HG02840 (cell line): Measurements from ENCODE around the gene GCSAML.
"Not testable (repeated sequence)": the region's sequence is repeated elsewhere in the genome, so short reads cannot be mapped to it uniquely, and the experiment has no call there.

Source experiments
- ATAC-seq: cut with Tn5 transposase; IDR thresholded peaks from one replicate; pipeline ENCODE4 v1.9.1; 2021; ENCODE audit warnings: mild to moderate bottlenecking, moderate library complexity, moderate number of reproducible peaks; ENCODE audit not compliant: unreplicated experiment, low FRiP score

Gene GCSAML

GRCh38 chr1:247548769-247549182, at the start of gene GCSAML:
GCSAML (plus strand) TSS chr1:247549134; CDS start chr1:247549192, 58 bp downstream.
- no peak for ATAC-seq

- ATAC-seq: no peak
Measured at GRCh38 chr1:247500865-247501264, 48.1 kb upstream of the GCSAML start.

- no peak for ATAC-seq
Measured at GRCh38 chr1:247506831-247507230, 42.1 kb upstream of the GCSAML start.

- no peak for ATAC-seq
Measured at GRCh38 chr1:247517795-247518612, 30.9 kb upstream of the GCSAML start.

GRCh38 chr1:247518613-247518891, 30.4 kb upstream of the GCSAML start:
- ATAC-seq: no peak

GRCh38 chr1:247521886-247522285, 27.0 kb upstream of the GCSAML start:
- not testable (repeated sequence) for ATAC-seq

- no peak for ATAC-seq
Measured at GRCh38 chr1:247528812-247529474, 20.0 kb upstream of the GCSAML start.

- no peak for ATAC-seq
Measured at GRCh38 chr1:247529771-247530355, 19.1 kb upstream of the GCSAML start.

- no peak for ATAC-seq
Measured at GRCh38 chr1:247530785-247531184, 18.1 kb upstream of the GCSAML start.

GRCh38 chr1:247531937-247532336, 17.0 kb upstream of the GCSAML start:
- ATAC-seq: no peak

GRCh38 chr1:247535402-247535801, 13.5 kb upstream of the GCSAML start:
- ATAC-seq: no peak

- ATAC-seq: no peak
Measured at GRCh38 chr1:247536340-247536739, 12.6 kb upstream of the GCSAML start, which contains the start of gene OR2C3. OR2C3 (minus strand) TSS chr1:247536440; CDS start chr1:247532511, 3,929 bp downstream.

- no peak for ATAC-seq
Measured at GRCh38 chr1:247538561-247538960, 10.4 kb upstream of the GCSAML start.

- no peak for ATAC-seq
Measured at GRCh38 chr1:247539215-247539614, 9.7 kb upstream of the GCSAML start.

- ATAC-seq: no peak
Measured at GRCh38 chr1:247540581-247540980, 8.4 kb upstream of the GCSAML start.

GRCh38 chr1:247542811-247543210, 6.1 kb upstream of the GCSAML start:
- ATAC-seq: no peak

- no peak for ATAC-seq
Measured at GRCh38 chr1:247548092-247548491, 842 bp upstream of the GCSAML start.

- ATAC-seq: no peak
Measured at GRCh38 chr1:247551721-247552120, 2.8 kb downstream of the GCSAML start.

- ATAC-seq: no peak
Measured at GRCh38 chr1:247552231-247552630, 3.3 kb downstream of the GCSAML start.

GRCh38 chr1:247557926-247558674, 9.2 kb downstream of the GCSAML start:
- no peak for ATAC-seq

- no peak for ATAC-seq
Measured at GRCh38 chr1:247561711-247562110, 12.8 kb downstream of the GCSAML start.
